Hematopoietic multipotent progenitor cell treated with erythropoietin and hydrocortisone succinate and interleukin-3 and kit ligand, for 8 days (in vitro differentiated cells): ENCODE measurements around the gene STK32B.
A peak's percentile ranks its signal among the peaks of the same experiment; 100 is the strongest.
"Not testable (repeated sequence)": the region's sequence is repeated elsewhere in the genome, so short reads cannot be mapped to it uniquely, and the experiment has no call there.

Experiments used
- DNase-seq: peaks from one replicate; pipeline ENCODE4 v3.0.0-alpha.2; 2015

Gene STK32B

DNA sequence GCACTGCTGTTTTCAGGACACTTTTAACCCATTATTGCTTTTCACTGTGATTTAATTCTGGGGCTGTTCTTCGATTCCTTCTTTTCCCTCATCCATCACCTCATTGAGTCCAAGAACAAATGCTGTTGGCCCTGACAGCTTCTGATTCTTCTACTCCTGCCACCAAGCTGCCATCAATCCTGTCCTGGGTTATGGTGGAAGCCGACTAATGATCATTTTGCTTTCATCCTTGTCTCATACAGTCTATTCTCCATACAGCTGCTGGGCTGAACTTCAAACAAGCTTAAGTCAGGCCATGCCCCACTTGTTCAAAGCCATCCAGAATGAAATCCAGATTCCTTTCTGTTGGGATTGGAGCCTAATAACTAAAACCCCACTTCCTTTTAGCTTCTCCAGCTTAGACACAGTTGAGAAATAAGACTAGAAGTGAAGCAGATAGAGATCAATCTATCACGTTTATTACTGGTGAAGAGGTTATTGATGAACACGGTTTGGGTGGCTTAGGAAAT, 161.9 kb downstream of the STK32B start:
- DNase-seq = no peak

DNA sequence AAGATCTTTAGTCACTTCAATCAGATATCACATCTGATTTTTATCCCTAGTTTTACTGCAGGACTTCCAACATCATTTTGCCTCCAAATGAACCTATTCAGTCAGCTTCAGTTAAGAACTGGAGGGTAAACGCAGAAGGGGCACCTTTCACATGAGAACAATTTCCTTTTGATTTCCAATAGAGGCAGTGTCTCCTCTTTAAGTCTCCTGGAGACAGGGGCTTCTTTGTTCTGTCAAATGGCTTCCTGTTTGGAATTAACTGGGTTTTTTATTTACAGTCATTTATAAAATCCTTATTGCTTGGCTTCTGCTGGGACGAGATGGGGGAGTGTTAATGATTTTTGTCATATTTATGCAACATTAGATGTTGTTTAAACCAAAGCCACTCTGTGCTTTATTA, 164.0 kb downstream of the STK32B start:
- no peak for DNase-seq

DNA sequence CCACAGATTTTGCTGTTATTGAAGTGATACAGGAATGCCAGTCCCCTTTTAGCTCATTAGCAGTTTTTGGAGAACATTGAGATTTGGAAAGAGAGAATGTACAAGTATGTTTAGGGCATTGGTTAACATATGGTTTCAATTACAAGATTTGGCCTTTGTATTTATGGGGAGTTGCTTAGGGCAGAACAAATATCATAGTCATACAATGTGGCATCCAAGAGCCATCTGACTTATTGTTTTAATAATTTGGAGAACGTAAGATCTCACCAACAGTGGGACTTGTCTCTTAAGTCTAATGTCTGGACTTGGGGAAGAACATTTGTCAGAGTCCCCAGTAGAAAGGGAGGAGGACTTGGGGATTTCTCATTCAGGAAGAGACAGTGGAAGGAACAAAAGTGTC, 166.1 kb downstream of the STK32B start:
- DNase-seq = no peak

DNA sequence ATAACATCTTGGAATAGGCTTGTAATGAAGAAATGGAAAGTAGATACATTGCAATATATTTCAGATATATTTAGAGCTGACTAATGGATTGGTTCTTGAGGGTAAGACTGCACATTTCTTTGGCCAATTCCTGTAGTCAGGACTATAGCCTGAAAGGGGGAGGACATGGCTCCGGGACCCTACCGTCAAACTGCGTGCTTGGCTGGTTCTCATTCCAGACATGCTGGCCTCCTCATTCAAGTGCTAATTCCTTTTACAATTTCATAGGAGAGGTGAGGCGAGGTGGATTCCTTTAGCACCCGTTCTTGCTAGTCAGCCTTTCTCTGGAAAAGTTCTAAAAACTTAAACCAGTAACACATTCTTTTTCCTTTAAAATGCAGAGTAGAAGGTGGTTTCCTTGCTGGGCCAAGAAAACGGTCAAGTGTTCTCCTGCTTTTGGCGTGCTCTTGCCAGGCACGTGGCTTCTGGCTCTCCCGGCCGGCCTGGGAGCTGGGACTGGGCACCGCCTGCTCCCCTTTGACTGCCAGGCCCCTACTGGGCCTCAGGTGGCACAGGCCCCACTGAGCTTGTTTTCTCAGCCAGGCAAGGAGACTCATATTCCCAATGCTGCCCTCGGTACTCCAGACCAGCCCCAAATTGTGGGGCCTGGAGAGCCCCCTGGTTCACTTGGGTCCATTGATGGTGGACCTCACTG, 167.2 kb downstream of the STK32B start:
- no peak for DNase-seq

DNA sequence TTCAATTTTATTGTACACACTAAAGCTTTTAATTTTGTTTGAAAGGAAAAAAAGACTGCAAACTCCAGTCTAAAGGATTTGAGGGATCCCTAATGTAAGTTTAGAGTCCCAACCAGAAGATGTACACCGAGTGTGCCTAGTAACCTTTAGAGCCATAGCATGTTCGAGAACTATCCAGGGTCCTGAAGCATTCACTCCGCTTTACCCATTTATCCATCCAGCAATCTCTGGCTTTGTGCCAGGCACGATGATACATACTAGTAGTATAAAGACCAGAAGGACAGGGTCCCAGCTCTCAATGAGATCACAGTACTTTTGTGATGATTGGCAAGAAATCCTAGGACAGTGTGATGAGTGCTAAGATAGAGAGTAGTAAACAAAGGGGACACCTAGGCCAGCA, 168.7 kb downstream of the STK32B start:
- DNase-seq = peak; percentile 54

DNA sequence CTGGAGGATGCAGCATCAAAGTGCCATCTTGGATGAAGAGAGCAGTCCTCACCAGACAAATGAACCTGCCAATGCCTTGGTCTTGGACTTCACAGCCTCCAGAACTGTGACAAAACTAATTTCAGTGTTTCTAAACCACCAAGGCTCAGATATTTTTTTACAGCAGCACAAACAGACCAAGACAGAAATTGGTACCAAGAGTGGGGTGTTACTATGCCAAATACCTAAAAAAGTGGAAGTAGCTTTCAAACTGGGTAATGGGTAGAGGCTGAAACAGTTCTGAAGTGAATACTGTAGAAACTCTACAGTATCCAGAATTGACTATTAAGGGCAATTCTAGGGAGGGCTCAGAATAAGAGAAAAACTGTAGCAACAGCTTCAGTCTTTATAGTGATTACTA, 170.8 kb downstream of the STK32B start:
- no peak for DNase-seq

DNA sequence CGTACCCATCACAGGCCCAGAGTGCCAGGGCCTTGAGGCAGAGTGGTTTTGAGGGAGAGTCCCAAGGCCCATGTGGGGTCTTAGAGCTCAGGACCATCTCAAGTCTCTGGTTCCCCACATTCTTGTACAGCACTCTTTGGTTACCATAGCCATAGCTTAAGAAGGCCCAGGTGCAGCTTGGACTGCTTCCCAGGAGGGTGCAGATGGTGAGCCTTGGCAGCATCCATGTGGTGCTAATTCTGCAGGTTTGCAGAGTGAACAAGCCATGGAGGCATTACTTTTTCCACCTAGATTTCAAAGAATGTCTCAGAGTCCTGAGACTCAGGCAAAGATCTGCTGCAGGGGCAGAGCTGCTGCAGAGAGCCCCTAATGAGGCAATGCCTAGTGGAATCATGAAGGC, 171.7 kb downstream of the STK32B start:
- DNase-seq = no peak

DNA sequence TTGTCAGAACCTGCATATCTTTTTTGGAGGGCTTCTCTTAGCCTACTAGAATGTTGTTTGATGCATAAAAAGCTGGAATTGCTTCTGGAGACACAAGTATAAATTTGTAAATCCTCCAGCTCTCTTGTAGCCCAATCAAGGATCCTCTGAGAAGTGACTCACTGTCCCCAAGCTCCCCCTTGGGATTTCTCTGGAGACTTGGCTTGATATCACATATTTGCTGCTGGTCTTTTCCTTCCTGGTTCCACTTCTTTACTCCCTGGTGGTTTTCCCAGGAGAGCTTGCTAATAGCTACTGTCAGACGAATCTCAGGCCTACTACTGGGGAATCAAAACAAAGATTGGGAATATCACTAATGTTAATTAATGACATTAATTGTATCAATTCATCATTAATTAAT, 173.1 kb downstream of the STK32B start:
- DNase-seq = no peak

DNA sequence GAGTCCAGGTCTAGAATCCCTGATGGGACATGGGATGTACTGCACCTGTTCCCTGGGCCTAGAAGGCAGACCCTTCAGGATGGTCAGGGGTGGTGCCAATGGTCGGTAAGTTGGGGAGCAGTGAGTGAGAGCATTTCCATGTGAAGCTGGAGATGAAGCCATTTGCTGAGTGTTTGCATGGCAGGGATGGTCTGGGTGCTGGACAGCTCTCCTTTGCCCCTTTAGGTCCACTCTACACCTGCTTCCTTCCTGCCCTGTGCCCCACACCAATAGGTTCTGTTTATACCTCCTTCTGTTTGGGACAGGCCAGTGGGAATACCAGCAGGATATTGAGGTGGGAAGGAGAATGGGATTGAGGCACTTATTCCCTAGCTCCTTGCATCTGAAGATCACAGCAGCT, 181.3 kb downstream of the STK32B start:
- no peak for DNase-seq

DNA sequence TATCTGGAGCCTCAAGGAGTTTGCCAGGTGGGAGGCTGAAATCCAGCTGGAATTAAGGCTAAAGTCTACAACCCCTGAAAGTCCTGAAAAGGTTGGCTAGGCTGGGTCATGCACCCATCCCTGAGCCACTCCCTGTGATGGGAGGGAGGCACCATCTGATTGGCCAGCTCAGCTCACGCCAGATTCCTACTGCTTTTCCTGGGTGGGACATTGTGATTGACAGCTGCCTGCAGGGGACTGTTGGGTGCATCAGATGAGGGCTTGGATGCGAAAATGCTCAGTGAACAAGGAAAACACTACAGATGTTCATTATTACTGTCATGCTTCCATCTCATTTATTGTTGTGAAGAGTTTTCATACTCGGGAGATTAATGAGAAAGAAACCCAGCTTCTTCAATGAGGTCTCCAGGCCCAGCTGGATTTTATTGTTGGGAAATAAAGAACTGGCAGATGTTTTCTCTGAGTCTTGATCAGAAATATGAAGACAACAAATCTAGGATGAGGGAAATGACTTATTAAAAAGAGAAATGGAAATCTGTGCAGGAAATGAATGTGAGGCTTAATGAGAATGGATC, 185.9 kb downstream of the STK32B start:
- no peak for DNase-seq

DNA sequence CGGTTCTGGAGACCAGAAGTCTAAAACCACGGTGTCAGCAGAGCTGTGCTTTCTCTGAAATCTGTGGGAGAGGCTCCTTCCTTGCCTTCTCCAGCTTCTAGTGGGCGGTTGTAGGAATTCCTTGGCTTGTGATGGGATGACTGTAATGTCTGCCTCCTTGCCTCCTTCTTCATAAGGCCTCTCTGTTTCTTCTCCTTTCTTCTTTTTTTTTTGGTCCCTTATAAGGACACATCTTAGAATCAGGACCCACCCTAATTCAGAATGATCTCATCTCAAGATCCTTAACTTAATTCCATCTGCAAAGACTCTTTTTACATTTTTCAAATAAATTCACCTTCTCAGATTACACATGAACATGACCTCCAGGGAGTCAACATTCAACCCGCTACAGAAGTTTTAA, 186.9 kb downstream of the STK32B start:
- DNase-seq = no peak

DNA sequence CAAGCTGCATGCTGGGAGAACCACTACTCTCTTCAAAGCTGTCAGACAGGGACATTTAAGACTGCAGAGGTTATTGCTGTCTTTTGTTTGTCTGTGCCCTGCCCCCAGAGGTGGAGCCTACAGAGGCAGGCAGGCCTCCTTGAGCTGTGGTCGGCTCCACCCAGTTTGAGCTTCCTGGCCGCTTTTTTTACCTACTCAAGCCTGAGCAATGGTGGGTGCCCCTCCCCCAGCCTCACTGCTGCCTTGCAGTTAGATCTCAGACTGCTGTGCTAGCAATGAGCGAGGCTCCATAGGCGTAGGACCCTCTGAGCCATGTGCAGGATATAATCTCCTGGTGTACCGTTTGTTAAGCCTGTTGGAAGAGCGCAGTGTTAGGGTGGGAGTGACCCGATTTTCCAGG, 195.8 kb downstream of the STK32B start:
- not testable (repeated sequence) for DNase-seq

DNA sequence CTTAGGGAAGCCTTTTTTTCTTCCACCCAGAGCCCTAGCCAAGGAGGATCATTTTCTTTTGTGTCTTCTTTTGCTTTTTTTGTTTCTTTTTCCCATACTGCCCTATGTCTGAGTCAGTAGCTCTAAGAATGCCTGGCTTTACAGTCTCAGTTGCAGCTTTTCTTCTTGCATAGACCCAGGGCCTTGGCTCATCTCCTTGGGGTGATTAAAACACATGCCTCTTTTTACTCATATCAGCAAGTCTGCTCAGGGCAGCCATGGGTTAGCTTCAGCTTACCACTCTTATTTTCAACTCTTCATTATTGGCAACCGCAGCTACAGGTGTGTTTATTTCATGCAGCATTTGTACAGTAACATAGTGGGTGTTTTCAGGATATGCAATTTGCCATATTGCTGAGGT, 196.5 kb downstream of the STK32B start:
- DNase-seq = no peak

DNA sequence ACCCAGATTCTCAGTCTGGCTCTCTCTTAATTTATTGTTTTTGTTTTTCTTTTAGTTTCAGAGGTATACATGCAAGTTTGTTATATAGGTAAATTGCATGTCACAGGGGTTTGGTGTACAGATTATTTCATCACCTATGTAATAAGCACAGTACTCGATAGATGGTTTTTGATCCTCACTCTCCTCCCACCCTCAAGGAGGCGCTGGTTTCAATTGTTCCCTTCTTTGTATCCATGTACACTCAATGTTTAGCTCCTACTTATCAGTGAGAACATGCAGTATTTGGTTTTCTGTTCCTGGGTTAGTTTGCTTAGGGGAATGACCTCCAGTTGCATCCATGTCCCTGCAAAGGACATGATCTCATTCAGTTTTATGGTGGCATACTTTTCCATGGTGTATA, 198.4 kb downstream of the STK32B start:
- no peak for DNase-seq

DNA sequence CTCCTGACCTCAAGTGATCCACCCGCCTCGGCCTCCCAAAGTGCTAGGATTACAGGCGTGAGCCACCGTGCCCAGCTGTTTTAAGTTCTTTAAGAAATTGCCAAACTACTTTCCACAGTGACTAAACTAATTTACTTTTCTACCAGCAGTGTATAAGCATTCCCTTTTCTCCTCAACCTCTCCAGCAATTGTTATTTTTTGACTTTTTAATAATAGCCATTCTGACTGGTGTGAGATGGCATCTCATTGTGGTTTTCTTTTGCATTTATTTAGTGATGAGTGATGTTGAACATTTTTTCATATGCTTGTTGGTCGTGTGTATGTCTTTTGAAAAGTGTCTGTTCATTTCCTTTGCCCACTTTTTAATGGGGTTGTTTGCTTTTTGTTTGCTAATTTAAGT, 199.3 kb downstream of the STK32B start:
- not testable (repeated sequence) for DNase-seq

DNA sequence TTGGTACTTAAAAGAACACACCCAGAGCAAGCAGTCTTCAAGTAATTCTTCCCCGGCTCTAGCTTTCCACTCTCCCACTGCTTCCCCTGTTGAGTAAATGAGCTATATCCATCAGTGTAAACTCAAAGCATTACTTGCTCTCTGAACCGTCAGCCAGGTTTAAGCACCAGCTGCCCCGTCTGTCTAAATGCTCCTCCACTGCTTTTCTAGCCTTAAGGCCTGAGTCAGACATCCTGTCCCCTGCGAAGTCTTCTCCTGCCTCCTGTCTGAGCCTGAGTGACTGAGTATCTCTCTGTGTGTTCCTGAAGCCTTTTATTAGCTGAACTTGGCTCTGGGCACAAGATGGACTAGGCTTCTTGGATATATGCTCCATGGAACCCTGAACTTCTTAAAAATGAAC, 205.1 kb downstream of the STK32B start:
- DNase-seq = no peak

DNA sequence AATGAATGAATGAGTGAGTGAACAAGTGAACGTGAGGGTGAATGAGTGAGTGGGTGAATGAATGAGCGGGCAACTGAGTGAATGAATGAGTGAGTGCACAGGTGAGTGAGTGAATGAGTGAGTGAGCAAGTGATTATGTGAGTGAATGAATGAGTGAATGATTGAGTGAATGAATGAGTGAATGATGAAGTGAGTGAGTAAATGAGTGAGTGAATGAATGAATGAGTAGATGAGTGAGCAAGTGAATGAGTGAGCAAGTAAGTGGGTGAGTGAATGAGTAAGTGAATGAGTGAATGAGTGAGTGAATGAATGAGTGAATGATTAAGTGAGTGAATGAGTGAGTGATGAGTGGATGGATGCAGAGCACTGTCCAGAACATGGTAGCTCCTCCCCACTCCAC, 205.8 kb downstream of the STK32B start:
- no peak for DNase-seq

DNA sequence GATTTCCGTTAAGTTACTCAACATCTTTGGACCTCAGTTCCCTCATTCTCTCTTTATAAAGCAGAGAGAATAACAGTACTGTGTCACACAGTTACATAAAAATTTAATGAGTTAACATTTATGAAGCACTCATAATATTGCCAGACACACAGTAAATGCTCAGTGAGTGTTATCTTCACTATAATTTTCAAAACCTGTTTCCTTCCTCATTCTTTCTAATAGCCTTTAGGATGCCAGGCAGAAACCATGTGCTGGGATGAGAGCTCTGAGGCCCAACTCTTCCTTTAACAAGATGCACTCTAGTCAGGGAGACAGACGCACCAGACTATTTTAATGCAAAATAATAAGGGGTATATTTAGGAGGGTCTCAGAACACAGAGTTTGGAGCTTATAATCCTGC, 208.2 kb downstream of the STK32B start:
- DNase-seq = no peak

DNA sequence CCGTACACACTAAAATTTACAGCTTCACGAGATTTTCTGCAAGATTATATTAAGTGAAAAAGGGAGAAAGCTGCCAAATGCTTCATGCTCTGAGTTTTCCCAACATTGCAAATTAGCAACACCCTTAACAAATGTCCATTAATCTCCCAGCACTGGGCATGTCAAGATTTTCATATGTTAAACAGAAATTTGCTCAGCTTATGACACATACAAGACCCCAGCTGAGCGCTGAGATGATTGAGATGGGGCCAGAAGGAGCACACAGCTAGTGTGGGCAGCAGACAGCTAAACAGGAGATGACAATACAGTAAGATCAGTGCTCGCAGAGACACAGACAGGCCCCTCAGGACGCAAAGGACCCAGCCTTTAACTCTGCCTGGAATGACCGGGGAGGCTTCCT, 208.8 kb downstream of the STK32B start:
- DNase-seq = no peak

DNA sequence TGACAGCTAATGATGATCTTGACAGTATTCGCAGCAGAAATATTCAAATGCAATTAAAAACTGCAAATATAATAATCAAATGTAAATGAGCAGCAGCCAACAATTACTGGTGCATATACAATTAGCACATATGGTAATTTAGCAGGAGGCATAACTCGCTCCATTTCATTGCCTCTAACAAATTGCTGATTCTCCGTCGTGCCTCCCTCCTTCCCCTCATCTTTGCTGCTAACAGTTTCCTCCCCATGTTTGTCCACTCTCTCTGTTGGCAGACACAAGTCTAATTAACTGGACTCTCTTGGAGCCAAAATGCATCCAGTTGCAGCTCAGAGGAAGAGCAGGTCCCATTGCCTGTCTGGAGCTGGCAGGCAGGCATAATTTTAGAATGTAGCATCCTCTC, 210.6 kb downstream of the STK32B start:
- DNase-seq = no peak

DNA sequence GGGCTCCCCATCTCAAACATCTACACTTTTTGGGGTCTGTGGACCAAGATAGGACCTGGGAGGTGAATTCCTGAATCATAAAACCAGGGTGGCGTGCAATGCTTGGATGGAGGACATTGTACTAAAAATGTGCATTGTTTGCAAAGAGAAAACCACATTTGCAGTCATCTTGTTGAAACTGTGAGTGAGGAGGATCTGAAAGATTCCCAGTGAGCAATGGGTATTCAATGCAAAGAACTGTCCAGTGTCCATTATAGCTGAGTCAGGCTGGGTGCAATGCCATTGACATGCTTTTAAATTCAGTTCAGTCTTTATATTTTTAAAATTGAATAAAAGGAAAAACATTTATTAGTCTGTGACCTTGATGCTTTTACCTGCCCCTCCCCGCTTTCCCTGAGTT, 215.7 kb downstream of the STK32B start:
- DNase-seq = no peak

DNA sequence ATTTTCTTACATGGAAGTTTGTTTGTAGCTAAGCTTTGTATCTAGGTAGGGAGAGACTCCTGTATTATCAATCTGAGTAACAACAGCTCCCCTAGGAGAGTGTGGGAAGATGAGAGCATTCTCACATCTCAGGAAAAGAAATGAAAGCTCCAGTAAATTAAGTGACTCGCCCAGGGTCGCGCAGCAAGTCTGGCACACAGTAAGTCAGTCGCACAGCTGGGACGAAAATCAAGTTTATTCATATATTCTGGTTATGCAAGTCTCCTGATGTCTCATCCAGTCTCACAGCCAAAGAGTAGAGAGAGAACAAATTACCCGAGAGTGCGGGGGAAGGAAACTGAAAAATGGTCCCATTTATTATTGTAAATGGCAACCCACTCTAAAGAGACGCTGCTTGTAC, 216.1 kb downstream of the STK32B start:
- no peak for DNase-seq

DNA sequence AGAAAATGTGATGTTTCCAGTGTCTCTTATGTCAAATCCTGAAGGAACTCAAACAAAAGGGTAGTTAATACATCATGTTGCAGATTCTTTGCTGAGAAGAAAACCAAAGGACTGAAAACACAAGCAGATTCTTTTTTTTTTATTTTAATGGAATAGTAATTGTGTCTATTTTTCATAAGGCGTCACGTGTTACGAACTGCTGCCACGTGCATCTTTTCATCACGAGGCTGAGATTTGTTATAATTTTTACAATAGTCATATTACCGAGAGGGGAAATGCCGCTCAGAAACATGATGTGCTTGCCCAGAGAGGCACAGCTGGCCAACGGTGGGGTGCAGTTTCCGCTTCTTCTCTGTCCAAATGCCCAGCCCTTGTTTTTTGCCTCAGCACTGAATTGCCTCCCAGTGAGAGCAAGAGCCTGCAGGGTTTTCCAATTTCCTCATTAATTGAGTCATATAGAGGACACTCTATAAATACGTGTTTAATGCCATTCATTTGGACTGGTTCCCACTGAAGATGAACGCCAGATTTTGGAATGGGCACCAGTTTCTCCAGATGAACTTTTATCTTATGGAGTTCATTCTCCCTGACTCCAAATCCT, 225.3 kb downstream of the STK32B start:
- DNase-seq = no peak

DNA sequence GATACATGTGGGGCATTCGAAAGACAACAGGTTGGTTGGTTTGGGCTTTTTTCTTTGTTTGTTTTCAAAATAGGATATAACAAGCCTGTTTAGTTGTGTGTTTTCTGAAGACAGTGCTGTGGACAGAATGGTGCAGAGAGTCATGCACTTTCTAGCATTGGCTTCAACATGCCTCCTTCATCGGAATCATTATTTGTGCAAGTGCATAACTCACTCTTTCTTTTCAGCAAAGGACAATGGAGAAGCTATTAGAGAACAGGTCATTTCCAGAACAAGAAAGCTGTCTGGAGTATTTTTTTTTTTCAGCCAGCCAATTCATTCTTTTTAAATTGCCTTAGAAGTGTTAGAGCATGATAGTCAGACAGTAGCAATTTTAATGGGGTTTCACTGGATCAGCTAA, 225.8 kb downstream of the STK32B start:
- no peak for DNase-seq

DNA sequence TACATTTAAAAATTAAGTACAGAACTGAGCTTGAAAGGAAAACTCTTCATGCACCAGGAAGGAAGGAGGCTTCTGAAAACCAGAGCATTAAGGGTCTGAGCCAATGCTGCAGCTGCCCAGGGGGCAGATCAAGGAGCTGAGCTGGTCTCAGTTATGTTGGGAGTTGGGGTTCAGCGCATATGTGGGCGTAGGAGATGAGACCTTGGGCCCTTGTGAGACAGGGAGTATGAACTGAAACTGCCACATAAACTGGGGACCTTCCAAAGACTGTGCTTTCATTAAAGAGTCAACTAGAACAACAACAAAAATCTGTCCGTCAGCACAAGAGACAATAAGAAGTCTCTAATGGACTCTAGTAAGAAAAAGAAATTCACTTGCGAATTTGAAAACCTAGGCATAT, 226.9 kb downstream of the STK32B start:
- DNase-seq = no peak
